Dendritic cell treated with granulocyte-macrophage colony-stimulating factor and Interleukin-4, amounts not matched to agents 40 ng/mL and 50 ng/mL, for 4 days (primary cell): ENCODE data around the gene PARVA.
"Not testable (repeated sequence)": the region's sequence is repeated elsewhere in the genome, so short reads cannot be mapped to it uniquely, and the experiment has no call there.

Source experiments
- H3K27ac Mint-ChIP-seq: one replicate; pipeline ENCODE4 v1.8.0; 2022; ENCODE audit warnings: mild to moderate bottlenecking, mixed read lengths
- H3K27me3 Mint-ChIP-seq: one replicate; pipeline ENCODE4 v1.8.0; 2022; ENCODE audit warnings: mild to moderate bottlenecking, mixed read lengths
- H3K36me3 Mint-ChIP-seq: one replicate; pipeline ENCODE4 v1.8.0; 2022; ENCODE audit warnings: low read depth, mixed read lengths
- H3K4me1 Mint-ChIP-seq: one replicate; pipeline ENCODE4 v1.8.0; 2022; ENCODE audit warnings: low read depth, mixed read lengths
- H3K4me3 Mint-ChIP-seq: one replicate; pipeline ENCODE4 v1.8.0; 2022; ENCODE audit warnings: mild to moderate bottlenecking, moderate library complexity, mixed read lengths
- H3K9me3 Mint-ChIP-seq: one replicate; pipeline ENCODE4 v1.8.0; 2022; ENCODE audit warnings: mixed read lengths
- intact Hi-C: fragments of 100-400 bp; cut with micrococcal nuclease; formaldehyde crosslinking; loops from one replicate; pipeline ENCODE4 v1.15.0; 2022

The PARVA gene, protein sequence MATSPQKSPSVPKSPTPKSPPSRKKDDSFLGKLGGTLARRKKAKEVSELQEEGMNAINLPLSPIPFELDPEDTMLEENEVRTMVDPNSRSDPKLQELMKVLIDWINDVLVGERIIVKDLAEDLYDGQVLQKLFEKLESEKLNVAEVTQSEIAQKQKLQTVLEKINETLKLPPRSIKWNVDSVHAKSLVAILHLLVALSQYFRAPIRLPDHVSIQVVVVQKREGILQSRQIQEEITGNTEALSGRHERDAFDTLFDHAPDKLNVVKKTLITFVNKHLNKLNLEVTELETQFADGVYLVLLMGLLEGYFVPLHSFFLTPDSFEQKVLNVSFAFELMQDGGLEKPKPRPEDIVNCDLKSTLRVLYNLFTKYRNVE

DNA sequence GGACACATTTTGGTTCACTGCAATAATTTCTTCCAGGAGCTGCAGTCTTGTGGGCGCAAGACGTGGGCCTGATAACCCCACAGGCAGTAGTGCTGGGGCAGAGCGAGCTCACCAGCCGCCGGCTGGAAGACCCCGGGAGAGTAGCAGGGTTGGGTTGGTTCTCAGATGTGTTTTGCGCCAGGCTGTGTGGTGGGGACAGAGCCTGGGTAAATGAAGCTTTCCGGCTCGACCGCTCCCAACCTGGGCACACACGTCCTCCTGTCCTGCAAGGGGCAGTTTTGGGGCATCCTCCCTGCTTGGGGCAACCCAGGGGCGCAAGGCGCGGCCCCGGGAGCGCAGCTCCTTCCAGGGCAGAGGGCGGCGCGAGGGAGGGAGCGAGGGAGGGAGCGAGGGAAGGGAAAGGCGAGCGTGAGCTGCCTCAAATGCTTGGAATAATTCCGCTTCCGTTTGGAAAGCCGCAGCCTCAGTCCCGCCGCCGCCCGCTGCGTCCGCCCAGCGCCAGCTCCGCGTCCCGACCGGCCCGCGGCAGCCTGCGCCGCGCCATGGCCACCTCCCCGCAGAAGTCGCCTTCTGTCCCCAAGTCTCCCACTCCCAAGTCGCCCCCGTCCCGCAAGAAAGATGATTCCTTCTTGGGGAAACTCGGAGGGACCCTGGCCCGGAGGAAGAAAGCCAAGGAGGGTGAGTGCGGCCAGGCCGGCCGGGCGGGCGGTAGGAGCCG is at the start of gene PARVA:
Gene PARVA, plus strand, starts transcription at position 466 of the 718 bp plus-strand sequence. Its CDS starts 77 bp downstream, at position 543.
- no peaks in the 10 kb centered on the region for H3K9me3 Mint-ChIP-seq
- no peak within 1 kb of the TSS for H3K27ac Mint-ChIP-seq
- intact Hi-C loops, result no loop called here
- H3K4me3 Mint-ChIP-seq, result peak within 1 kb of the TSS; percentile 37
- no peaks in the 10 kb centered on the region for H3K36me3 Mint-ChIP-seq
- peaks cover 53% of the 10 kb centered on the region for H3K27me3 Mint-ChIP-seq
- peaks cover 5% of the 10 kb centered on the region for H3K4me1 Mint-ChIP-seq

GRCh38 chr11:12329169-12329568 is 48.2 kb upstream of the PARVA start:
- Mint-ChIP-seq H3K27me3 (peaks cover 3% of the 10 kb centered on the region), H3K4me1 (no peaks in the 10 kb centered on the region), H3K9me3 (no peaks in the 10 kb centered on the region), H3K27ac (no peak overlapping the region), H3K36me3 (peaks cover 35% of the 10 kb centered on the region), H3K4me3 (no peak overlapping the region)
- intact Hi-C loops, result no loop called here

- intact Hi-C loops, result loop anchor here (2.0 to 5.0 kb wide), 2 partner anchors 268 to 565 kb away; no protein-coding TSS in a partner anchor
- H3K27me3 Mint-ChIP-seq, result peaks cover 3% of the 10 kb centered on the region
- H3K27ac Mint-ChIP-seq, result no peak overlapping the region
- H3K9me3 Mint-ChIP-seq, result no peaks in the 10 kb centered on the region
- H3K36me3 Mint-ChIP-seq, result peaks cover 29% of the 10 kb centered on the region
- H3K4me3 Mint-ChIP-seq, result no peak overlapping the region
- H3K4me1 Mint-ChIP-seq, result no peaks in the 10 kb centered on the region
Measured at GRCh38 chr11:12329797-12330196, 47.6 kb upstream of the PARVA start.

GRCh38 chr11:12330485-12331231 is 46.7 kb upstream of the PARVA start:
- no peaks in the 10 kb centered on the region for H3K4me1 Mint-ChIP-seq
- H3K27ac Mint-ChIP-seq, result no peak overlapping the region
- H3K4me3 Mint-ChIP-seq, result no peak overlapping the region
- peaks cover 20% of the 10 kb centered on the region for H3K36me3 Mint-ChIP-seq
- H3K9me3 Mint-ChIP-seq, result no peaks in the 10 kb centered on the region
- intact Hi-C loops, result loop anchor here (2.0 to 5.0 kb wide), 2 partner anchors 267 to 564 kb away; no protein-coding TSS in a partner anchor
- peaks cover 3% of the 10 kb centered on the region for H3K27me3 Mint-ChIP-seq

DNA sequence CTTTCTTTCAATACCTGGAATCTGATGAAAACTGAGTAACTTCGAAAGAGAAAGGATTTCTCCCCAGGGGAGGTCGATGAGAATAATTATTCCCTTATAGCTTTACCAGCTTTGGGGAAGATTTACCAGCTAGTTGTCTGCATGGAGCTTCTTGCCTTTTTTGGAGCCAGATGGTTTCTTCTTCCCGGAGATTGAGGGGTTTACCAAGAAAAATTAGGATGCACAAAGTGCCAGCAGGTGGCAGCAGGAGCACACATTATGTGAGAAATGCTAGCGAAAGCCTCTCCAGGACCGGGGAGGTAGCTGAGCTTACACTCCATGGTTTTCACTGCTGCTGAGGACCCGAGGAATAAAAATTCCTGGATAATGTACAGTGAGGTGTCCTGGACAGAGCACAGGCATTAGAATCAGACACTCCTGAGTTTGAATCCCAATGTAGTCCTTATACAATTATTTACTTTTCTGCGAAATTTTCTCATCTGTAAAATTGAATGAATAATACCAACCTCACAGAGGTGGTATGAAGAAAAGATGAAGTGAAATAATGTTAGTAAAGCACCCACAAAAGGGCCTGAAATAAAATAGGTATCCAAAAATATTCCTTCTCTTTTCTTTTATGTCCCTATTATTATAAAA is 46.0 kb upstream of the PARVA start:
- Mint-ChIP-seq H3K9me3 (no peaks in the 10 kb centered on the region), H3K4me3 (no peak overlapping the region), H3K27me3 (peaks cover 3% of the 10 kb centered on the region), H3K36me3 (peaks cover 13% of the 10 kb centered on the region), H3K4me1 (no peaks in the 10 kb centered on the region), H3K27ac (no peak overlapping the region)
- intact Hi-C loops, result loop anchor here (2.0 to 5.0 kb wide), 2 partner anchors 266 to 563 kb away; no protein-coding TSS in a partner anchor

- Mint-ChIP-seq H3K4me1 (no peaks in the 10 kb centered on the region), H3K27me3 (peaks cover 4% of the 10 kb centered on the region), H3K4me3 (no peak overlapping the region), H3K36me3 (no peaks in the 10 kb centered on the region), H3K9me3 (no peaks in the 10 kb centered on the region), H3K27ac (no peak overlapping the region)
- intact Hi-C loops, result no loop called here
Measured at GRCh38 chr11:12343526-12343925, 33.8 kb upstream of the PARVA start.

- Mint-ChIP-seq H3K27ac (no peak overlapping the region), H3K9me3 (no peaks in the 10 kb centered on the region), H3K27me3 (no peaks in the 10 kb centered on the region), H3K4me1 (no peaks in the 10 kb centered on the region), H3K36me3 (peaks cover 6% of the 10 kb centered on the region), H3K4me3 (no peak overlapping the region)
- intact Hi-C loops, result no loop called here
Measured at GRCh38 chr11:12353534-12353933, 23.8 kb upstream of the PARVA start.

- no peaks in the 10 kb centered on the region for H3K27me3 Mint-ChIP-seq
- intact Hi-C loops, result no loop called here
- H3K27ac Mint-ChIP-seq, result no peak overlapping the region
- no peaks in the 10 kb centered on the region for H3K9me3 Mint-ChIP-seq
- peaks cover 6% of the 10 kb centered on the region for H3K36me3 Mint-ChIP-seq
- no peak overlapping the region for H3K4me3 Mint-ChIP-seq
- no peaks in the 10 kb centered on the region for H3K4me1 Mint-ChIP-seq
Measured at GRCh38 chr11:12354750-12355545, 22.4 kb upstream of the PARVA start.

GRCh38 chr11:12356944-12357655 is 20.3 kb upstream of the PARVA start:
- Mint-ChIP-seq H3K27ac (no peak overlapping the region), H3K27me3 (peaks cover 3% of the 10 kb centered on the region), H3K9me3 (no peaks in the 10 kb centered on the region), H3K4me1 (no peaks in the 10 kb centered on the region), H3K4me3 (no peak overlapping the region), H3K36me3 (peaks cover 6% of the 10 kb centered on the region)
- intact Hi-C loops, result no loop called here

GRCh38 chr11:12357697-12358096 is 19.7 kb upstream of the PARVA start:
- intact Hi-C loops, H3K36me3 Mint-ChIP-seq, H3K27me3 Mint-ChIP-seq, H3K27ac Mint-ChIP-seq, H3K4me1 Mint-ChIP-seq, H3K4me3 Mint-ChIP-seq, H3K9me3 Mint-ChIP-seq: not testable (repeated sequence)

GRCh38 chr11:12358302-12359188 is 18.8 kb upstream of the PARVA start:
- intact Hi-C loops, result no loop called here
- Mint-ChIP-seq H3K27me3 (peaks cover 3% of the 10 kb centered on the region), H3K9me3 (no peaks in the 10 kb centered on the region), H3K4me1 (no peaks in the 10 kb centered on the region), H3K27ac (no peak overlapping the region), H3K36me3 (peaks cover 6% of the 10 kb centered on the region), H3K4me3 (no peak overlapping the region)

- Mint-ChIP-seq H3K27me3 (peaks cover 4% of the 10 kb centered on the region), H3K9me3 (no peaks in the 10 kb centered on the region), H3K36me3 (peaks cover 5% of the 10 kb centered on the region), H3K27ac (no peak overlapping the region), H3K4me3 (no peak overlapping the region), H3K4me1 (no peaks in the 10 kb centered on the region)
- intact Hi-C loops, result no loop called here
Measured at GRCh38 chr11:12359761-12360160, 17.6 kb upstream of the PARVA start.
